ENCODE results near the gene STAT2. TPM values are rescaled to one million over a fixed set of nuclear protein-coding genes. Genes with fewer than 3 reads are reported as not detected.

The STAT2 gene
- total RNA-seq, 1 donor from 2014 or later, result 257 TPM

DNA sequence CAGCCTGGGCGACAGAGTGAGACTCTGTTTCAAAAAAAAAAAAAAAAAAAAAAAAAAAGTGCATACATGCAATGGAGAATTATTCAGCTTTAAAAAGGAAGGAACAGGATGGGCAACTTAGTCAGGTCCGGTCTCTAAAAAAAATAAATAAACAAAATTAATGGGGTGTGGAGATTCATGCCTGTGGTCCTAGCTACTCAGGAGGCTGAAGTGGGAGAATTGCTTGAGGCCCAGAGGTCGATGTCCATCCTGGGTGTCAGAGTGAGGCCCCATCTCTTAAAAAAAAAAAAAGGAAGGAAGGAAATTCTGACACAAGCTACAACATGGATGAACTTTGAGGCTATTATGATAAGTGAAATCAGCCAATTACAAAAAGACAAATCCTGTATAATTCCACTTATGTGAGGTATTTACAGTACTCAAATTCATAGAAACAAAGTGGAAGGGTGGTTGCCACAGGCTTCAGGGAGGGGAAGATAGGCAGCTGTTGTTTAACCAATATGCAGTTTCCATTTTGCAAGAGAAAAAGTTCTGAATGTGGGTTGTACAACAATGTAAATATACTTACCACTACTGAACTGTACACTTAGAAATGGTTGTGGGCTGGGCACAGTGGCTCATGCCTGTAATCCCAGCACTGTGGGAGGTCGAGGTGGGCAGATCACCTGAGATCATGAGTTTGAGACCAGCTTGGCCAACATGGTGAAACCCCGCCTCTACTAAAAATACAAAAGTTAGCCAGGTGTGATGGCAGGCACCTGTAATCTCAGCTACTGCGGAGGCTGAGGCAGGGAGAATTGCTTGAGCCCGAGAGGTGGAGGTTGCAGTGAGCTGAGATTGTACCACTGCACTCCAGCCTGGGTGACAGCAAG lies 15.1 kb upstream of the STAT2 start:
- FAIRE-seq (no peak), DNase-seq (ENCODE audit: low read depth) (no peak)
- TF ChIP-seq EZH2 (IDR thresholded peaks at IDR 0.05; ENCODE audit: insufficient read depth, low read length), result no peak
- TF ChIP-seq, protein P1, sequence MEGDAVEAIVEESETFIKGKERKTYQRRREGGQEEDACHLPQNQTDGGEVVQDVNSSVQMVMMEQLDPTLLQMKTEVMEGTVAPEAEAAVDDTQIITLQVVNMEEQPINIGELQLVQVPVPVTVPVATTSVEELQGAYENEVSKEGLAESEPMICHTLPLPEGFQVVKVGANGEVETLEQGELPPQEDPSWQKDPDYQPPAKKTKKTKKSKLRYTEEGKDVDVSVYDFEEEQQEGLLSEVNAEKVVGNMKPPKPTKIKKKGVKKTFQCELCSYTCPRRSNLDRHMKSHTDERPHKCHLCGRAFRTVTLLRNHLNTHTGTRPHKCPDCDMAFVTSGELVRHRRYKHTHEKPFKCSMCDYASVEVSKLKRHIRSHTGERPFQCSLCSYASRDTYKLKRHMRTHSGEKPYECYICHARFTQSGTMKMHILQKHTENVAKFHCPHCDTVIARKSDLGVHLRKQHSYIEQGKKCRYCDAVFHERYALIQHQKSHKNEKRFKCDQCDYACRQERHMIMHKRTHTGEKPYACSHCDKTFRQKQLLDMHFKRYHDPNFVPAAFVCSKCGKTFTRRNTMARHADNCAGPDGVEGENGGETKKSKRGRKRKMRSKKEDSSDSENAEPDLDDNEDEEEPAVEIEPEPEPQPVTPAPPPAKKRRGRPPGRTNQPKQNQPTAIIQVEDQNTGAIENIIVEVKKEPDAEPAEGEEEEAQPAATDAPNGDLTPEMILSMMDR (IDR thresholded peaks at IDR 0.05; ENCODE audit: insufficient read depth, low read depth, low read length), result no peak
- Mint-ChIP-seq H3K4me3 (ENCODE audit: unreplicated experiment) (no peak overlapping the region), H3K36me3 (ENCODE audit: low read depth, unreplicated experiment) (no peaks in the 10 kb centered on the region), H3K27me3 (ENCODE audit: low read depth, unreplicated experiment) (no peaks in the 10 kb centered on the region), H3K9me3 (ENCODE audit: unreplicated experiment) (peaks cover 6% of the 10 kb centered on the region), H3K4me1 (ENCODE audit: low read depth, unreplicated experiment) (no peaks in the 10 kb centered on the region), H3K27ac (ENCODE audit: unreplicated experiment) (no peak overlapping the region)
- Histone ChIP-seq H3K79me2 (ENCODE audit: insufficient read depth, low read length) (no peaks in the 10 kb centered on the region), H3K9me3 (ENCODE audit: insufficient read depth, low read depth, low read length) (no peaks in the 10 kb centered on the region), H3K4me2 (ENCODE audit: low read length) (no peak overlapping the region), H3K27me3 (ENCODE audit: insufficient read depth, low read length) (no peaks in the 10 kb centered on the region), H3K4me1 (ENCODE audit: insufficient read depth, low read length) (no peaks in the 10 kb centered on the region), H3K9ac (ENCODE audit: low read length) (no peak overlapping the region), H3K27ac (ENCODE audit: low read depth, low read length) (no peak overlapping the region), H2AFZ (ENCODE audit: low read depth, low read length) (no peak overlapping the region), H4K20me1 (ENCODE audit: insufficient read depth, low read length) (no peaks in the 10 kb centered on the region), H3K4me3 (ENCODE audit: insufficient read depth, low read depth, low read length) (no peak overlapping the region), H3K36me3 (ENCODE audit: insufficient read depth, low read length) (no peaks in the 10 kb centered on the region)

DNA sequence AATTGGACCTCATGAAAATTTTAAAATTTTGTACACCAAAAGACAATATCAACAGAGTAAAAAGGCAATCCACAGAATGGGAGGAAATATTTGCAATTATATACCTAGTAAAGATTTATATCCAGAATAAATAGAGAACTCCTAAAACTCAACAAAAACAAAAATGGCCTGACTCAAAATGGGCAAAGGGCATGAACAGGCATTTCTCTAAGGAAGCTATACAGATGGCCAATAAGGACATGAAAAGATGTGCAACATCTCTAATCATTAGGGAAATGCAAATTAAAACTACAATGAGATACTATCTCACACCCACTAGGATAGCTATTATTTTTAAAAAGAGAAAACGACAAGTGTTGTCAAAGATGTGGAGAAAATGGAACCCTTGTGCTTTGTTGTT lies 13.6 kb upstream of the STAT2 start:
- no peak for FAIRE-seq

More for the DNA sequence above, 13.6 kb upstream of the STAT2 start:
- Histone ChIP-seq H3K4me2 (ENCODE audit: low read length) (no peak overlapping the region), H3K4me3 (ENCODE audit: insufficient read depth, low read depth, low read length) (no peak overlapping the region), H3K9ac (ENCODE audit: low read length) (no peak overlapping the region), H4K20me1 (ENCODE audit: insufficient read depth, low read length) (no peaks in the 10 kb centered on the region), H3K4me1 (ENCODE audit: insufficient read depth, low read length) (no peaks in the 10 kb centered on the region), H3K36me3 (ENCODE audit: insufficient read depth, low read length) (no peaks in the 10 kb centered on the region), H3K27me3 (ENCODE audit: insufficient read depth, low read length) (no peaks in the 10 kb centered on the region), H2AFZ (ENCODE audit: low read depth, low read length) (no peak overlapping the region), H3K79me2 (ENCODE audit: insufficient read depth, low read length) (no peaks in the 10 kb centered on the region), H3K27ac (ENCODE audit: low read depth, low read length) (no peak overlapping the region), H3K9me3 (ENCODE audit: insufficient read depth, low read depth, low read length) (no peaks in the 10 kb centered on the region)
- peaks cover 6% of the 10 kb centered on the region for H3K9me3 Mint-ChIP-seq (ENCODE audit: unreplicated experiment)
- no peaks in the 10 kb centered on the region for H3K27me3 Mint-ChIP-seq (ENCODE audit: low read depth, unreplicated experiment)
- TF ChIP-seq EZH2 (IDR thresholded peaks at IDR 0.05; ENCODE audit: insufficient read depth, low read length), result no peak
- TF ChIP-seq, protein P1 (IDR thresholded peaks at IDR 0.05; ENCODE audit: insufficient read depth, low read depth, low read length), result no peak
- no peak overlapping the region for H3K27ac Mint-ChIP-seq (ENCODE audit: unreplicated experiment)
- H3K36me3 Mint-ChIP-seq (ENCODE audit: low read depth, unreplicated experiment), result no peaks in the 10 kb centered on the region
- no peak overlapping the region for H3K4me3 Mint-ChIP-seq (ENCODE audit: unreplicated experiment)
- no peaks in the 10 kb centered on the region for H3K4me1 Mint-ChIP-seq (ENCODE audit: low read depth, unreplicated experiment)
- no peak for DNase-seq (ENCODE audit: low read depth)

Data from astrocyte (in vitro differentiated cells and primary cell).